Panc1 (cell line): ENCODE results near the gene SOCS2. TPM values are rescaled to one million over a fixed set of nuclear protein-coding genes. Genes with fewer than 3 reads are reported as not detected.
A peak's percentile ranks its signal among the peaks of the same experiment; 100 is the strongest.

Source experiments
- ATAC-seq: fragments of 200-7000 bp; cut with Tn5 transposase; 2 replicates; pipeline ENCODE4 v1.9.1; 2020; ENCODE audit warnings: mild to moderate bottlenecking, moderate library complexity
- BruUV-seq: library from RNA; stranded (reverse); fragments of 400-500 nt; replicated peaks from 2 replicates; lab custom pipeline; 2021; lab: Mats Ljungman, UMichigan
- CTCF ChIA-PET: fragments of 300-600 bp; sonication (Branson Sonifier 250); formaldehyde crosslinking; loops from one replicate; lab custom pipeline; 2022; ENCODE audit warnings: antibody characterized with exemption; lab: Charles Lee
- POLR2A ChIA-PET: fragments of 300-600 bp; sonication (Branson Sonifier 250); formaldehyde crosslinking; loops from one replicate; lab custom pipeline; 2022; ENCODE audit warnings: antibody characterized with exemption; lab: Charles Lee
- DNase-seq: peaks from one replicate; pipeline ENCODE4 v3.0.0-alpha.2; 2010; ENCODE audit warnings: low read depth, low spot score
- H3K27ac ChIP-seq: 2 replicates; pipeline ENCODE4 v1.5.1; 2011; ENCODE audit warnings: mild to moderate bottlenecking, low read length, inconsistent platforms
- H3K27me3 ChIP-seq: fragments of 200-500 bp; sonication (Bioruptor generic); 2 replicates; pipeline ENCODE4 v1.6.0; 2014; ENCODE audit warnings: low read length, inconsistent platforms; ENCODE audit not compliant: control insufficient read depth, insufficient read depth
- H3K36me3 ChIP-seq: fragments of 200-500 bp; sonication (Bioruptor generic); 2 replicates; pipeline ENCODE4 v1.5.1; 2014; ENCODE audit warnings: inconsistent platforms, mild to moderate bottlenecking, low read length, moderate library complexity; ENCODE audit not compliant: control insufficient read depth, insufficient read depth
- H3K4me1 ChIP-seq: 2 replicates; pipeline ENCODE4 v1.5.1; 2011; ENCODE audit warnings: inconsistent platforms, mild to moderate bottlenecking, low read length, moderate library complexity; ENCODE audit not compliant: control insufficient read depth, insufficient read depth
- H3K4me3 ChIP-seq, 2 experiments: 2 replicates each; pipeline ENCODE4 v1.5.1; 2011 to 2012; ENCODE audit warnings: low read depth in 2 of 2, low read length in 2 of 2, mild to moderate bottlenecking in 2 of 2, inconsistent platforms in 1 of 2, moderate library complexity in 1 of 2
- H3K9me3 ChIP-seq: fragments of 200-500 bp; sonication (Bioruptor generic); 2 replicates; pipeline ENCODE4 v1.5.1; 2014; ENCODE audit warnings: low read depth, mild to moderate bottlenecking, inconsistent platforms, low read length, moderate library complexity; ENCODE audit not compliant: control insufficient read depth, insufficient read depth
- CTCF ChIP-seq: fragments of 450-650 bp; IDR thresholded peaks from 2 replicates; pipeline ENCODE4 v1.5.1; 2017; ENCODE audit warnings: mild to moderate bottlenecking
- POLR2AphosphoS5 ChIP-seq: IDR thresholded peaks from 2 replicates; pipeline ENCODE4 v1.6.1; 2012; ENCODE audit warnings: mild to moderate bottlenecking, low read depth, low read length, moderate library complexity
- REST ChIP-seq, 2 experiments: IDR thresholded peaks; 2 replicates each; pipeline ENCODE4 v1.6.1; 2011 to 2012; ENCODE audit warnings: low read depth in 2 of 2, control low read depth in 1 of 2, low read length in 1 of 2, mild to moderate bottlenecking in 1 of 2, moderate library complexity in 1 of 2; ENCODE audit not compliant: insufficient read depth in 1 of 2
- SIN3A ChIP-seq: IDR thresholded peaks from 2 replicates; pipeline ENCODE4 v1.6.1; 2012; ENCODE audit warnings: low read depth, mild to moderate bottlenecking, low read length, moderate library complexity, borderline replicate concordance; ENCODE audit not compliant: insufficient read depth
- TCF7L2 ChIP-seq: IDR thresholded peaks from 2 replicates; pipeline ENCODE4 v1.6.1; 2011; ENCODE audit warnings: mild to moderate bottlenecking, low read depth, low read length, inconsistent platforms
- in situ Hi-C: cut with HindIII; loops from 2 replicates; pipeline ENCODE4 v1.10.0; 2016; ENCODE audit warnings: low sequenced_read_pairs, low pct_unique_long_range_greater_than_20kb
- intact Hi-C: fragments of 100-400 bp; cut with micrococcal nuclease; formaldehyde crosslinking; loops from one replicate; pipeline ENCODE4 v1.10.0; 2022; ENCODE audit not compliant: unreplicated experiment
- total RNA-seq: library from RNA; stranded (reverse); gene quantifications from one replicate; pipeline ENCODE4 v1.2.1, GENCODE V29; 2021; ENCODE audit not compliant: unreplicated experiment

Gene SOCS2
- total RNA-seq, 1 experiment from 2014 or later: 33.8 TPM

- Histone ChIP-seq H3K4me3 (no peak overlapping the region), H3K9me3 (no peaks in the 10 kb centered on the region), H3K4me1 (peaks cover 32% of the 10 kb centered on the region), H3K36me3 (no peaks in the 10 kb centered on the region), H3K27ac (peak overlapping the region; percentile 62), H3K27me3 (no peaks in the 10 kb centered on the region)
- intact Hi-C loops (loop anchor here (2.0 to 5.0 kb wide), 3 partner anchors 63 to 537 kb away; no protein-coding TSS in a partner anchor), in situ Hi-C loops (no loop called here)
- ATAC-seq (no peak), DNase-seq (no peak)
- TF ChIP-seq POLR2AphosphoS5 (no peak), TCF7L2 (no peak), CTCF (no peak)
- ChIA-PET POLR2A (no interaction called here), CTCF (no interaction called here)
- BruUV-seq: no TSS peak
Observed at GRCh38 chr12:93565760-93566159, 6.7 kb upstream of the SOCS2 start.

- H3K36me3 ChIP-seq: no peaks in the 10 kb centered on the region
- peaks cover 32% of the 10 kb centered on the region for H3K4me1 ChIP-seq
- peak overlapping the region; percentile 62; the same call in 1 of the 2 replicates for H3K27ac ChIP-seq
- intact Hi-C loops: loop anchor here (5.0 kb wide), 1 partner anchor 175 kb away; no protein-coding TSS in a partner anchor
- POLR2A ChIA-PET: no interaction called here
- ATAC-seq: no peak
- DNase-seq: no peak
- in situ Hi-C loops: no loop called here
- no peak overlapping the region for H3K4me3 ChIP-seq
- CTCF ChIA-PET: interaction anchor here (0.7 kb wide), 1 partner anchor 176 kb away, joined by 3 read pairs; no protein-coding TSS in a partner anchor
- TF ChIP-seq CTCF: no peak
- no peak for TF ChIP-seq TCF7L2
- no peak for TF ChIP-seq REST (IDR thresholded peaks at IDR 0.05; ENCODE audit: insufficient read depth in 1 of 2, low read depth in 2 of 2, low read length in 1 of 2)
- no peak for TF ChIP-seq POLR2AphosphoS5
- no peak for TF ChIP-seq SIN3A
- BruUV-seq: no TSS peak
- H3K9me3 ChIP-seq: no peaks in the 10 kb centered on the region
- no peaks in the 10 kb centered on the region for H3K27me3 ChIP-seq
Observed at GRCh38 chr12:93567174-93567573, 5.3 kb upstream of the SOCS2 start.
